Hepatocyte (in vitro differentiated cells): ENCODE results near the gene FOXO3. TPM values are rescaled to one million over a fixed set of nuclear protein-coding genes. Genes with fewer than 3 reads are reported as not detected.

Source experiments
- DNase-seq: peaks from one replicate; pipeline ENCODE4 v3.0.0-alpha.2; 2016; ENCODE audit warnings: low spot score
- H2AFZ ChIP-seq: fragments of 200-600 bp; sonication (generic); 2 replicates; pipeline ENCODE4 v1.6.0; 2016; ENCODE audit warnings: antibody characterized with exemption, mild to moderate bottlenecking
- H3K27ac ChIP-seq: fragments of 200-600 bp; sonication (generic); 2 replicates; pipeline ENCODE4 v1.5.1; 2016; ENCODE audit warnings: mild to moderate bottlenecking
- H3K27me3 ChIP-seq: fragments of 200-600 bp; sonication (generic); 2 replicates; pipeline ENCODE4 v1.6.1; 2016
- H3K36me3 ChIP-seq: fragments of 200-600 bp; sonication (generic); replicated peaks from 2 replicates; pipeline ENCODE4 v1.5.1; 2016; ENCODE audit warnings: low read depth; ENCODE audit not compliant: insufficient read depth
- H3K4me1 ChIP-seq: fragments of 200-600 bp; sonication (generic); 2 replicates; pipeline ENCODE4 v1.5.1; 2016; ENCODE audit warnings: mild to moderate bottlenecking, moderate library complexity; ENCODE audit not compliant: insufficient read depth
- H3K4me2 ChIP-seq: fragments of 200-600 bp; sonication (generic); 2 replicates; pipeline ENCODE4 v1.6.0; 2016
- H3K4me3 ChIP-seq: fragments of 200-600 bp; sonication (generic); 2 replicates; pipeline ENCODE4 v1.5.1; 2016; ENCODE audit warnings: mild to moderate bottlenecking
- H3K79me2 ChIP-seq: fragments of 200-600 bp; sonication (generic); 2 replicates; pipeline ENCODE4 v1.6.0; 2017; ENCODE audit warnings: mild to moderate bottlenecking
- H3K9me2 ChIP-seq: fragments of 200-600 bp; sonication (generic); replicated peaks from 2 replicates; pipeline ENCODE4 v1.6.0; 2017; ENCODE audit warnings: mild to moderate bottlenecking; ENCODE audit not compliant: insufficient read depth
- H3K9me3 ChIP-seq: fragments of 200-600 bp; sonication (generic); 2 replicates; pipeline ENCODE4 v1.5.1; 2016; ENCODE audit warnings: low read depth, mild to moderate bottlenecking
- H4K20me1 ChIP-seq: fragments of 200-600 bp; sonication (generic); 2 replicates; pipeline ENCODE4 v1.6.0; 2016; ENCODE audit warnings: mild to moderate bottlenecking; ENCODE audit not compliant: insufficient read depth, poor library complexity, severe bottlenecking
- CTCF ChIP-seq: fragments of 200-600 bp; sonication (generic); IDR thresholded peaks from 2 replicates; pipeline ENCODE4 v1.5.1; 2016; ENCODE audit warnings: antibody characterized with exemption, mild to moderate bottlenecking; ENCODE audit not compliant: poor library complexity
- EZH2 ChIP-seq: fragments of 200-600 bp; sonication (generic); IDR thresholded peaks from 2 replicates; pipeline ENCODE4 v1.6.1; 2016; ENCODE audit warnings: antibody characterized with exemption, mild to moderate bottlenecking, borderline replicate concordance
- EZH2phosphoT487 ChIP-seq: fragments of 200-600 bp; sonication (generic); IDR thresholded peaks from one replicate; pipeline ENCODE4 v1.6.1; 2018; ENCODE audit warnings: antibody characterized with exemption, mild to moderate bottlenecking, low read depth, moderate library complexity; ENCODE audit not compliant: unreplicated experiment, severe bottlenecking
- WGBS: methylation state at CpG from one replicate; pipeline ENCODE4 v1.1.6; 2016; ENCODE audit warnings: low lambda C conversion rate; ENCODE audit errors: missing lambda C conversion rate; 5-methylcytosine and 5-hydroxymethylcytosine counted together
- polyA plus RNA-seq: library from polyadenylated mRNA; unstranded; fragments of >200 nt; fragmentation: Nextera tagmentation; extraction: Ambion mirVana; gene quantifications from 2 replicates; pipeline ENCODE4 v1.2.1, GENCODE V29; 2016
- total RNA-seq: library from RNA; depleted of rRNA; stranded (reverse); fragments of >200 nt; gene quantifications from 2 replicates; pipeline ENCODE4 v1.2.3, GENCODE V29; 2014

Gene FOXO3
- total and polyA plus RNA-seq, 2 experiments from 2014 or later: 44.6 to 54.9 TPM

GRCh38 chr6:108706649-108707048, 145.9 kb downstream of the FOXO3 start:
- peaks cover 9% of the 10 kb centered on the region for H3K9me3 ChIP-seq
- H3K27me3 ChIP-seq: no peaks in the 10 kb centered on the region
- 76% methylated on average over 8 of the region's 8 CpGs for WGBS
- no peak overlapping the region for H3K4me2 ChIP-seq
- H2AFZ ChIP-seq: no peak overlapping the region
- TF ChIP-seq EZH2phosphoT487 (no peak), CTCF (no peak), EZH2 (no peak)
- H3K9me2 ChIP-seq: no peaks in the 10 kb centered on the region
- no peaks in the 10 kb centered on the region for H4K20me1 ChIP-seq
- H3K36me3 ChIP-seq: no peaks in the 10 kb centered on the region
- H3K79me2 ChIP-seq: no peaks in the 10 kb centered on the region
- H3K4me1 ChIP-seq: peaks cover 21% of the 10 kb centered on the region
- no peak overlapping the region for H3K27ac ChIP-seq
- H3K4me3 ChIP-seq: no peak overlapping the region
- no peak for DNase-seq

GRCh38 chr6:108707328-108707976, 146.7 kb downstream of the FOXO3 start:
- WGBS: 66% methylated on average over 8 of the region's 8 CpGs
- H3K27ac ChIP-seq: no peak overlapping the region
- H3K9me2 ChIP-seq: no peaks in the 10 kb centered on the region

GRCh38 chr6:108710030-108710429, 149.3 kb downstream of the FOXO3 start:
- TF ChIP-seq EZH2 (no peak), EZH2phosphoT487 (no peak), CTCF (no peak)
- Histone ChIP-seq H3K9me2 (no peaks in the 10 kb centered on the region), H3K4me1 (peaks cover 39% of the 10 kb centered on the region), H2AFZ (no peak overlapping the region), H3K4me2 (peak overlapping the region; percentile 16), H3K9me3 (no peaks in the 10 kb centered on the region), H3K36me3 (no peaks in the 10 kb centered on the region), H3K79me2 (no peaks in the 10 kb centered on the region), H3K27me3 (no peaks in the 10 kb centered on the region), H4K20me1 (no peaks in the 10 kb centered on the region), H3K4me3 (no peak overlapping the region), H3K27ac (no peak overlapping the region)
- 68% methylated on average over 4 of the region's 4 CpGs for whole genome bisulfite sequencing
- no peak for DNase-seq

More at GRCh38 chr6:108707328-108707976, 146.7 kb downstream of the FOXO3 start:
- no peak overlapping the region for H3K4me2 ChIP-seq
- no peak overlapping the region for H3K4me3 ChIP-seq
- no peaks in the 10 kb centered on the region for H3K79me2 ChIP-seq
- DNase-seq: no peak
- TF ChIP-seq CTCF: no peak
- no peak for TF ChIP-seq EZH2phosphoT487
- no peak for TF ChIP-seq EZH2
- H3K36me3 ChIP-seq: no peaks in the 10 kb centered on the region
- H4K20me1 ChIP-seq: no peaks in the 10 kb centered on the region
- peaks cover 6% of the 10 kb centered on the region for H3K9me3 ChIP-seq
- peaks cover 26% of the 10 kb centered on the region for H3K4me1 ChIP-seq
- no peak overlapping the region for H2AFZ ChIP-seq
- no peaks in the 10 kb centered on the region for H3K27me3 ChIP-seq
